Measurements from ENCODE around the gene CUTC. TPM values are rescaled to one million over a fixed set of nuclear protein-coding genes. Genes with fewer than 3 reads are reported as not detected.
A peak's percentile ranks its signal among the peaks of the same experiment; 100 is the strongest.

The CUTC gene
- polyA plus RNA-seq, 1 of the 3 experiments (the other 2 are of a cell fraction): 19.4 TPM

DNA sequence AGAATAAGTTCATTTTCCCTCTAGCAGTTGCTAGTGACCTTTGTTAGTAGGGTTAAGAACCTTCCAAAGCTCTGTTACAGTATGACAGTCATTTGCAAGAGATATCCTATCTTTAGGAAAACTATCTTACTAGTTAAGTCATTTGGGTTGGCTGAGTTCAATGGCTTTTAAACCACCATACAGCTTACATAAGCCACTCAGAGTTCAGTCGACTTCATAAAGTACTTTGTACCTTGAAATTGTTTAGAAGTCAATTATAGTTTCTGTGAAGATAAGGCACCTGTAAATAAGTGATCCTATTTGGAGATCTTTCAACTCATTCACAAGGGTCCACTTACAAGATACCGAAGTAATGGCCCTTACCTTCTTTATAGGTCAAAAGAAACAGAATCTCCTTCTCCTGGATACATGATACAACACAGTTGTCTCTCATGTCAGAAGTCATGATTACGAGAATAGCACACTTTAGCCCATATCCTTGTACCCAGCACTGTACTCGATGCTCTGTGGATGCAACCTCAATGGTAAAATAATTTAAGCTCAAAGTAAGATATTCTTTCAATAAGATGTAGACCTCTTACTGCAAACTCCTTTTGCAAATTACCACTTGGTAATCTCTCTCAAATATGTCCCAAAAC is 38.5 kb downstream of the CUTC start (continued):
- TF ChIP-seq, protein P1, sequence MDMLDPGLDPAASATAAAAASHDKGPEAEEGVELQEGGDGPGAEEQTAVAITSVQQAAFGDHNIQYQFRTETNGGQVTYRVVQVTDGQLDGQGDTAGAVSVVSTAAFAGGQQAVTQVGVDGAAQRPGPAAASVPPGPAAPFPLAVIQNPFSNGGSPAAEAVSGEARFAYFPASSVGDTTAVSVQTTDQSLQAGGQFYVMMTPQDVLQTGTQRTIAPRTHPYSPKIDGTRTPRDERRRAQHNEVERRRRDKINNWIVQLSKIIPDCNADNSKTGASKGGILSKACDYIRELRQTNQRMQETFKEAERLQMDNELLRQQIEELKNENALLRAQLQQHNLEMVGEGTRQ (IDR thresholded peaks at IDR 0.05; ENCODE audit: borderline replicate concordance, low read depth, low read length): no peak

GRCh38 chr10:99775850-99776249 is 43.8 kb downstream of the CUTC start:
- H3K27ac ChIP-seq (ENCODE audit: low read depth in 2 of 2, low read length in 1 of 2): peak overlapping the region; percentile 70 to 89
- CTCF ChIA-PET: no interaction called here
- peak overlapping the region; percentile 42; the same call in 1 of the 2 replicates for H3K4me2 ChIP-seq
- H3K9me2 ChIP-seq: no peaks in the 10 kb centered on the region
- TF ChIP-seq POLR2AphosphoS5 (IDR thresholded peaks at IDR 0.05; ENCODE audit: low read depth, low read length) (peak; percentile 67; the same call in 1 of the 2 replicates), FOSL2 (IDR thresholded peaks at IDR 0.05; ENCODE audit: borderline replicate concordance, low read depth) (peak; percentile 99), CHD2 (IDR thresholded peaks at IDR 0.05; ENCODE audit: low read length, partially characterized antibody) (no peak), SIN3A (IDR thresholded peaks at IDR 0.05; ENCODE audit: borderline replicate concordance, low read depth, low read length) (no peak), EP300 (IDR thresholded peaks at IDR 0.05; ENCODE audit: borderline replicate concordance in 1 of 2, low read depth in 1 of 2, low read length in 1 of 2) (peak; percentile 42 to 83; a peak in 2 of 4 replicates), FOXM1 (IDR thresholded peaks at IDR 0.05; ENCODE audit: low read depth) (peak; percentile 61; the same call in 1 of the 2 replicates), MEF2A (IDR thresholded peaks at IDR 0.05; ENCODE audit: borderline replicate concordance, low read depth) (peak; percentile 54; the same call in 1 of the 2 replicates), NFIC (IDR thresholded peaks at IDR 0.05; ENCODE audit: borderline replicate concordance) (peak; percentile 40; the same call in 1 of the 2 replicates), YY1 (IDR thresholded peaks at IDR 0.05; ENCODE audit: low read depth) (no peak), TEAD4 (IDR thresholded peaks at IDR 0.05; ENCODE audit: borderline replicate concordance, insufficient read depth) (peak; percentile 61; the same call in 1 of the 2 replicates), TCF12 (IDR thresholded peaks at IDR 0.05) (peak; percentile 81), JUND (IDR thresholded peaks at IDR 0.05) (peak; percentile 98), RFX5 (IDR thresholded peaks at IDR 0.05; ENCODE audit: low read length) (no peak), RXRA (IDR thresholded peaks at IDR 0.05; ENCODE audit: borderline replicate concordance, low read depth) (peak; percentile 42; the same call in 1 of the 2 replicates)
- TF ChIP-seq, protein P2, sequence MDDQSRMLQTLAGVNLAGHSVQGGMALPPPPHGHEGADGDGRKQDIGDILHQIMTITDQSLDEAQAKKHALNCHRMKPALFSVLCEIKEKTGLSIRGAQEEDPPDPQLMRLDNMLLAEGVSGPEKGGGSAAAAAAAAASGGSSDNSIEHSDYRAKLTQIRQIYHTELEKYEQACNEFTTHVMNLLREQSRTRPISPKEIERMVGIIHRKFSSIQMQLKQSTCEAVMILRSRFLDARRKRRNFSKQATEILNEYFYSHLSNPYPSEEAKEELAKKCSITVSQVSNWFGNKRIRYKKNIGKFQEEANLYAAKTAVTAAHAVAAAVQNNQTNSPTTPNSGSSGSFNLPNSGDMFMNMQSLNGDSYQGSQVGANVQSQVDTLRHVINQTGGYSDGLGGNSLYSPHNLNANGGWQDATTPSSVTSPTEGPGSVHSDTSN (IDR thresholded peaks at IDR 0.05): peak; percentile 80
- TF ChIP-seq, protein P3, sequence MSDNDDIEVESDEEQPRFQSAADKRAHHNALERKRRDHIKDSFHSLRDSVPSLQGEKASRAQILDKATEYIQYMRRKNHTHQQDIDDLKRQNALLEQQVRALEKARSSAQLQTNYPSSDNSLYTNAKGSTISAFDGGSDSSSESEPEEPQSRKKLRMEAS (IDR thresholded peaks at IDR 0.05; ENCODE audit: low read depth): 0 out of 2 replicates have a peak, but pooled peaks have one; percentile 38
- TF ChIP-seq, protein P4, sequence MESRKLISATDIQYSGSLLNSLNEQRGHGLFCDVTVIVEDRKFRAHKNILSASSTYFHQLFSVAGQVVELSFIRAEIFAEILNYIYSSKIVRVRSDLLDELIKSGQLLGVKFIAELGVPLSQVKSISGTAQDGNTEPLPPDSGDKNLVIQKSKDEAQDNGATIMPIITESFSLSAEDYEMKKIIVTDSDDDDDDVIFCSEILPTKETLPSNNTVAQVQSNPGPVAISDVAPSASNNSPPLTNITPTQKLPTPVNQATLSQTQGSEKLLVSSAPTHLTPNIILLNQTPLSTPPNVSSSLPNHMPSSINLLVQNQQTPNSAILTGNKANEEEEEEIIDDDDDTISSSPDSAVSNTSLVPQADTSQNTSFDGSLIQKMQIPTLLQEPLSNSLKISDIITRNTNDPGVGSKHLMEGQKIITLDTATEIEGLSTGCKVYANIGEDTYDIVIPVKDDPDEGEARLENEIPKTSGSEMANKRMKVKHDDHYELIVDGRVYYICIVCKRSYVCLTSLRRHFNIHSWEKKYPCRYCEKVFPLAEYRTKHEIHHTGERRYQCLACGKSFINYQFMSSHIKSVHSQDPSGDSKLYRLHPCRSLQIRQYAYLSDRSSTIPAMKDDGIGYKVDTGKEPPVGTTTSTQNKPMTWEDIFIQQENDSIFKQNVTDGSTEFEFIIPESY (IDR thresholded peaks at IDR 0.05; ENCODE audit: borderline replicate concordance, low read depth): 0 out of 2 replicates have a peak, but pooled peaks have one; percentile 58
- H3K27me3 ChIP-seq (ENCODE audit: insufficient read depth): no peaks in the 10 kb centered on the region
- peaks cover 0 to 34% of the 10 kb centered on the region in 2 experiments; a peak in 1 of 4 replicates for H3K4me1 ChIP-seq (ENCODE audit: control insufficient read depth in 1 of 2, insufficient read depth in 2 of 2, low read depth in 1 of 2, low read length in 1 of 2)
- no peak overlapping the region for H3K4me3 ChIP-seq (ENCODE audit: low read depth in 2 of 2, low read length in 1 of 2)
- H3K9me3 ChIP-seq: no peaks in the 10 kb centered on the region
- H3F3A ChIP-seq (replicated peaks; ENCODE audit: insufficient read depth): peaks cover 47% of the 10 kb centered on the region
- POLR2A ChIA-PET: no interaction called here
- H3K79me2 ChIP-seq (ENCODE audit: insufficient read depth): no peaks in the 10 kb centered on the region
- no peaks in the 10 kb centered on the region for H3K36me3 ChIP-seq (replicated peaks in 1 of 2; ENCODE audit: control insufficient read depth in 1 of 2, insufficient read depth in 2 of 2, low read length in 1 of 2)
- DNase-seq: peak; percentile 11
- H2AFZ ChIP-seq (ENCODE audit: low read depth): no peak overlapping the region
- peak overlapping the region; percentile 29; the same call in 1 of the 2 replicates for H3K9ac ChIP-seq
- no peaks in the 10 kb centered on the region for H4K20me1 ChIP-seq (ENCODE audit: insufficient read depth)

Measured in SK-N-SH (cell line).